Colonic mucosa (tissue), 4 donors: ENCODE data around the gene PANK4. TPM values are rescaled to one million over a fixed set of nuclear protein-coding genes. Genes with fewer than 3 reads are reported as not detected.

Experiments used
- DNase-seq: peaks from one replicate; pipeline ENCODE4 v3.0.0-alpha.2; 2020
- H3K27ac ChIP-seq: fragments of 200-600 bp; one replicate; pipeline ENCODE4 v1.8.0; 2021
- H3K27me3 ChIP-seq: fragments of 200-600 bp; one replicate; pipeline ENCODE4 v1.8.0; 2021
- H3K36me3 ChIP-seq: fragments of 200-600 bp; one replicate; pipeline ENCODE4 v1.8.0; 2021
- H3K4me1 ChIP-seq: fragments of 200-600 bp; one replicate; pipeline ENCODE4 v1.8.0; 2021; ENCODE audit warnings: mild to moderate bottlenecking
- H3K4me3 ChIP-seq: fragments of 200-600 bp; one replicate; pipeline ENCODE4 v1.8.0; 2021
- H3K9ac ChIP-seq, 2 donors: one replicate each; pipeline ENCODE4 v1.7.0; 2013; ENCODE audit warnings: control low read depth in 2 of 2, low read depth in 2 of 2, low read length in 2 of 2
- H3K9me3 ChIP-seq: fragments of 200-600 bp; one replicate; pipeline ENCODE4 v1.8.0; 2021
- intact Hi-C: fragments of 100-400 bp; cut with DNase I; formaldehyde crosslinking; loops from one replicate; pipeline ENCODE4 v1.14.1; 2022
- total RNA-seq, 2 donors: library from RNA; stranded (reverse); fragmentation: NEBNext Ultra II Directional in 1 of 2; extraction: Animal tissue kit (Norgen Biotek cat#: 25700) in 1 of 2; gene quantifications; one replicate each; pipeline ENCODE4 v1.2.1, GENCODE V29; 2021
- TF ChIP-seq, protein P1 (sequence below): fragments of 200-600 bp; IDR thresholded peaks from one replicate; pipeline ENCODE4 v1.8.0; 2022; ENCODE audit warnings: antibody characterized with exemption, mild to moderate bottlenecking
- donor health status: healthy.
- donor health status: DM: no; HTN: no; CAD: no.
- donor health status: DM: no; HTN: no; CAD: no.

Gene PANK4
- total RNA-seq, 2 donors from 2014 or later, result 27.0 to 42.0 TPM

DNA sequence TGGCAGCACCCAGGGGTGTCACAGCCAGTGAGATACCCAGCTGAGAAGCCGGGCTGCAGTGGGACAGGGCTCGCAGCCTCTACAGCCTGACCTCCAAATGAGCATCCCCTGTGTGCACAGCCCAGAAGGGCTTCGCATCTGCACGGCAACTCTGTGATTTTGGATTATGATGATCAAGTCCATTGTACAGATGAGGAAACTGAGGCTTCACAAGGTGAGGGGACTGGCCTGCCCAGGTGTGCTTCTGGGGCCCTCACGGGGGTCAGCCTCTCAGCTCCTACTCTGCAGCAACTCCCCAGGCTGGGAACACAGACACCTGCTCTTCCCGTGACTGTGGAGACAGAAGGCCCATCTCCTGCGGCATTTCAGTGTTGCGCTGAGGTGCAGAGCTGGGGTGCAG is 12.5 kb upstream of the PANK4 start:
- intact Hi-C loops, result no loop called here
- Histone ChIP-seq H3K9ac (no peak overlapping the region), H3K4me3 (no peak overlapping the region), H3K27me3 (peaks cover 21% of the 10 kb centered on the region), H3K27ac (no peak overlapping the region), H3K9me3 (no peaks in the 10 kb centered on the region), H3K4me1 (peaks cover 20% of the 10 kb centered on the region), H3K36me3 (no peaks in the 10 kb centered on the region)
- TF ChIP-seq, protein P1, sequence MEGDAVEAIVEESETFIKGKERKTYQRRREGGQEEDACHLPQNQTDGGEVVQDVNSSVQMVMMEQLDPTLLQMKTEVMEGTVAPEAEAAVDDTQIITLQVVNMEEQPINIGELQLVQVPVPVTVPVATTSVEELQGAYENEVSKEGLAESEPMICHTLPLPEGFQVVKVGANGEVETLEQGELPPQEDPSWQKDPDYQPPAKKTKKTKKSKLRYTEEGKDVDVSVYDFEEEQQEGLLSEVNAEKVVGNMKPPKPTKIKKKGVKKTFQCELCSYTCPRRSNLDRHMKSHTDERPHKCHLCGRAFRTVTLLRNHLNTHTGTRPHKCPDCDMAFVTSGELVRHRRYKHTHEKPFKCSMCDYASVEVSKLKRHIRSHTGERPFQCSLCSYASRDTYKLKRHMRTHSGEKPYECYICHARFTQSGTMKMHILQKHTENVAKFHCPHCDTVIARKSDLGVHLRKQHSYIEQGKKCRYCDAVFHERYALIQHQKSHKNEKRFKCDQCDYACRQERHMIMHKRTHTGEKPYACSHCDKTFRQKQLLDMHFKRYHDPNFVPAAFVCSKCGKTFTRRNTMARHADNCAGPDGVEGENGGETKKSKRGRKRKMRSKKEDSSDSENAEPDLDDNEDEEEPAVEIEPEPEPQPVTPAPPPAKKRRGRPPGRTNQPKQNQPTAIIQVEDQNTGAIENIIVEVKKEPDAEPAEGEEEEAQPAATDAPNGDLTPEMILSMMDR, result no peak
- DNase-seq, result no peak

DNA sequence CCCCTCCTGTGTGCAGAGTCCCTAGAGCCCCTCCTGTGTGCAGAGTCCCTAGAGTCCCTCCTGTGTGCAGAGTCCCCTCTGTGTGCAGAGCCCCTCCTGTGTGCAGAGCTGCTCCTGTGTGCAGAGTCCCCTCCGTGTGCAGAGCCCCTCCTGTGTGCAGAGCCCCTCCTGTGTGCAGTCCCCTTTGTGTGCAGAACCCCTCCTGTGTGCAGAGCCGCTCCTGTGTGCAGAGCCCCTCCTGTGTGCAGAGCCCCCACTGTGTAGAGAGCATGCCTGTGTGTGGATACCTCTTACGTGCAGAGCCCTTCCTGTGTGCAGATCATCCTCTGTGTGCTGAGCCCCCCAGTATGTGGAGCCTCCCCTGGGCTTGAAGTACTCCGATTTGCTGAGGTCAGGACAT is 12.0 kb upstream of the PANK4 start:
- Histone ChIP-seq H3K27ac (no peak overlapping the region), H3K36me3 (no peaks in the 10 kb centered on the region), H3K9me3 (no peaks in the 10 kb centered on the region), H3K4me3 (no peak overlapping the region), H3K9ac (no peak overlapping the region), H3K4me1 (peaks cover 20% of the 10 kb centered on the region), H3K27me3 (peaks cover 21% of the 10 kb centered on the region)
- TF ChIP-seq, protein P1, result no peak
- no peak for DNase-seq
- intact Hi-C loops, result no loop called here

DNA sequence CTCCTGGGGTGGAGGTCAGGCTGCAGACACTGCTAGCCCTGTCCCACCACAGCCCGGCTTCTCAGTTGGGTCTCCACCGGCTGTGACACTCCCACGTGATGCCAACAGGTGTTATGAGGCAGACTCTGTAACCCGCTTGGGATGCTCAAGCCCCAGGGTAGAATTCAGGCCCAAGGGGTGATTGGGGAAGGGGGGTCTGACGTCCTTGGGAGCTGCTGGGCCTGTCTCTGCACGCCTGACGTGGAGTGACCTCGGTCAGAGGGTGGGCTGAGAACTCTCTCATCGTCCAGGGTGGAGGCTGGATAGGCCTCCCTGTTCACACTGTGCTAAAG is 11.4 kb upstream of the PANK4 start:
- TF ChIP-seq, protein P1, result no peak

DNA sequence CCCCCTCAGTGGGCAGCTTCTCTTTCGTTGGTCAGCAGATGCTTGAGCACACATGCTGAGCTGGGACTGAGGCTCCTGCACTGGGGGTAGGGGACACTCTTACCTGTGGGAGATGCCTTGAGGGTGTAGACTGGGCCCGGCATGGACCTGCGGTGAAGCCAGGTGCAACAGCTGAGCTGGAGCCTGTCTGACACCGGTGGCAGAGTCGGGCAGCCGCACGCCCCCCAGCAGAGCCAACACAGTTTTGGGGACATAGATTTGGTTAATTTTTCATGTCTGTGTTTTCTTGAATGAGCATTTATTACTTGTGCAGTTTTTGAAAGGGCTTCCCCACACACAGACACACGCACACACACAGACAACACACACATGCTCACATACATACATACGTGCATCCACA is 9.6 kb upstream of the PANK4 start:
- H3K36me3 ChIP-seq, result no peaks in the 10 kb centered on the region
- H3K4me3 ChIP-seq, result no peak overlapping the region
- TF ChIP-seq, protein P1, result no peak
- H3K27me3 ChIP-seq, result peaks cover 25% of the 10 kb centered on the region
- no peak overlapping the region for H3K9ac ChIP-seq
- H3K27ac ChIP-seq, result no peak overlapping the region
- no peaks in the 10 kb centered on the region for H3K9me3 ChIP-seq
- peaks cover 12% of the 10 kb centered on the region for H3K4me1 ChIP-seq
- DNase-seq, result no peak
- intact Hi-C loops, result no loop called here

More for the DNA sequence above, 11.4 kb upstream of the PANK4 start:
- Histone ChIP-seq H3K27me3 (peaks cover 21% of the 10 kb centered on the region), H3K4me1 (peaks cover 20% of the 10 kb centered on the region), H3K4me3 (no peak overlapping the region), H3K9me3 (no peaks in the 10 kb centered on the region), H3K36me3 (no peaks in the 10 kb centered on the region), H3K27ac (no peak overlapping the region), H3K9ac (no peak overlapping the region)
- no peak for DNase-seq
- intact Hi-C loops, result no loop called here

DNA sequence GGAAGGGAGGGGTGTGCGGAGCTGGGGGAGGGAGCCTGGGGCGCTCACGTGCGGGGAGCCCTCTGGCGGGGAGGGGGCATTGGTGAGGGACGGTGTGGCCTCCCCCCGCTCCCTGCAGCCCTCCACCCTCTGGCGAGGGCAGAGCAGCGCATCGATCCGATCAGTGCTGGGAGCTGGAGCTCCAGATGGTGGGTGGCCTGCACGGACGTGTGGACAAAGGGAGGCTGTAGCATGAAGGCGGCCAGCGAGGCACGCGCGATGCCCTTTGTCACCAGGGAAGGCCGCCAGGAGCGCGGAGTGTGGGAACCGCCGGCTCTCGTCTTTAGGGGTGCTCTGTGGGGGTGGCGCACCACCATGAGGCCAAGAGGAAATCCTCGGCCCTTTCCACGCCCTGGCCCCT is 9.1 kb upstream of the PANK4 start:
- Histone ChIP-seq H3K9ac (no peak overlapping the region), H3K9me3 (no peaks in the 10 kb centered on the region), H3K27me3 (peaks cover 25% of the 10 kb centered on the region), H3K36me3 (no peaks in the 10 kb centered on the region), H3K27ac (no peak overlapping the region), H3K4me1 (peaks cover 9% of the 10 kb centered on the region), H3K4me3 (no peak overlapping the region)
- no peak for DNase-seq
- TF ChIP-seq, protein P1, result no peak
- intact Hi-C loops, result no loop called here
